Measurements from ENCODE around the gene LAMTOR1.
"Not testable (repeated sequence)": the region's sequence is repeated elsewhere in the genome, so short reads cannot be mapped to it uniquely, and the experiment has no call there.

LAMTOR1 gene

DNA sequence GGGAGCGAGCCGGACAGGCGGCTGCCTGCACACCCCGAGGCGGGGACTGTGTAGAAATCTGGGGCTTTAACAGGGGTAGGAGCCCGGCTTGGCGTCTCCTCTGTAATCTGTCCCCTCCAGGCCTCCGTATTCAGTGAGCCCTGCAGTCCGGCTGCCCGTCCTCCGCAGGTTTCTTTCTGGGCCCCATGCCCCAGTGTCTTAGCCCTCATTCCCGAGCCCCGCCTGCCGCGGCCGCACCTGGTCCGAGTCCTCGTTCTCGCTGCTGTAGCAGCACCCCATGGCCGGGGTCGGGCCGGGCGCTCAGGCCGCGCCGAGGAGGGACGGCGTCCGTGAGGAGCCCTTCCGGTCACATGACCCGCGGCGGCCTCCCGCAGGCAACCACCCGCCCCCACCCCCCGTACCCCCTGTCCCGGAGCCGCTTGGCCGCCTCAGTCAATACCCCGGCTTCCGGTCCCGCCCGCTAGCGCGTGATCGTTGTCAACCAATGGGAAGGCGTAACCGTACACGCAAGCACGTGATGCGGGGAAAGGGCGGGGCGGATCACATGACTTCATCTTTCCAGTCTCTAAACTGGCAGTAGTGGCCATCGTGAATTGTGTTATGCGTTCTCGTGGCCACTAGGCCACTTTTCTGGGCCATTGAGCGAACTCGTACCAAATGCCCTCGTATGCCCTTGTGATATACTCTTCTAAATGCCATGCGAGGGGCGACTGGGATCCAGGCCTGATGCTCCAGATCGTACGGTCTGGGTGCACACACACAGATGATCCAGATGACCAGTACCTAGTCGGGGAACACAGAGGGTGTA lies at the start of gene LAMTOR1:
Gene LAMTOR1, minus strand, starts transcription at position 352 of the 808 bp plus-strand sequence. Its CDS starts 73 bp downstream, at position 279.
- H3K27ac ChIP-seq: peak within 1 kb of the TSS; percentile 96
- TF ChIP-seq, protein P1, sequence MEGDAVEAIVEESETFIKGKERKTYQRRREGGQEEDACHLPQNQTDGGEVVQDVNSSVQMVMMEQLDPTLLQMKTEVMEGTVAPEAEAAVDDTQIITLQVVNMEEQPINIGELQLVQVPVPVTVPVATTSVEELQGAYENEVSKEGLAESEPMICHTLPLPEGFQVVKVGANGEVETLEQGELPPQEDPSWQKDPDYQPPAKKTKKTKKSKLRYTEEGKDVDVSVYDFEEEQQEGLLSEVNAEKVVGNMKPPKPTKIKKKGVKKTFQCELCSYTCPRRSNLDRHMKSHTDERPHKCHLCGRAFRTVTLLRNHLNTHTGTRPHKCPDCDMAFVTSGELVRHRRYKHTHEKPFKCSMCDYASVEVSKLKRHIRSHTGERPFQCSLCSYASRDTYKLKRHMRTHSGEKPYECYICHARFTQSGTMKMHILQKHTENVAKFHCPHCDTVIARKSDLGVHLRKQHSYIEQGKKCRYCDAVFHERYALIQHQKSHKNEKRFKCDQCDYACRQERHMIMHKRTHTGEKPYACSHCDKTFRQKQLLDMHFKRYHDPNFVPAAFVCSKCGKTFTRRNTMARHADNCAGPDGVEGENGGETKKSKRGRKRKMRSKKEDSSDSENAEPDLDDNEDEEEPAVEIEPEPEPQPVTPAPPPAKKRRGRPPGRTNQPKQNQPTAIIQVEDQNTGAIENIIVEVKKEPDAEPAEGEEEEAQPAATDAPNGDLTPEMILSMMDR (conservative IDR thresholded peaks at IDR 0.05): no peak; the same call in 1 of the 2 replicates
- TF ChIP-seq ZFX (IDR thresholded peaks at IDR 0.05): peak; percentile 90

DNA sequence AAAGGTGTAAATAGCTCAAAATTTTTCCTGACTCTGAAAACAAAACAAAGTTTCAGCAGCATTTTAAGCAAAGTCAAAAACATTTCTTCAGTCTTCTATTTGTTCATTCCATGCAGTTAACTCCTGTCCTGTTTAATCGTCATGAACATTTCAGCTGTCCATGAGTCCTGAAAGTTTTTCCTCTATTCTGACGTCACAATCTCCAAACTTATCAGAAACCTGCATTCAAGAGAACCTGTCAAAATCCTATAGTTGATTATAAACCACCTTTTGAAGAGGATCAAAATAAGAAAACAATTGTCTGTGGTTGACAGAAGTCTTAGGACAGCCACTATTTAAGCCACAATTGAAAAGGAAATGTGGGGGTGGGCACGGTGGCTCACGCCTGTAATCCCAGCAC lies 47.8 kb upstream of the LAMTOR1 start:
- TF ChIP-seq, protein P1 (conservative IDR thresholded peaks at IDR 0.05): no peak
- TF ChIP-seq ZFX (IDR thresholded peaks at IDR 0.05): no peak
- no peak overlapping the region for H3K27ac ChIP-seq

DNA sequence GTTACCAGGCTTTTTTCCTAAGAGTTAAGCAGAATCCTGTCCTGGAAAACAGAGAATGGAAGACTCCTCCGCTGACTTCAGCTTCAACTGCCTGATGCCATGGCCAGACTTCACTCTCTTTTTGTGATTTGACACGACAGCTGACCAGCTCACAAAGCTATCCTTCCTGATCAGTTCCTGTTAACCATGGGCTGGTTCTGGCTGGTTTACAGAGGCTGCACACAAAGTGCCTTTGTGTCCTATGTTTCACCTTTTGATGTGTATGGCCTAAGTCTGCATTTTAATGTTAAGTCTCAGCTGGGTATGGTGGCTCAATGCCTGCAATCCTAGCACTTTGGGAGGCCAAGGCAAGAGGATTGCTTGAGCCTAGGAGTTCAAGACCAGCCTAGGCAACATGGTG lies 43.5 kb upstream of the LAMTOR1 start:
- TF ChIP-seq, protein P1 (conservative IDR thresholded peaks at IDR 0.05): no peak
- no peak for TF ChIP-seq ZFX (IDR thresholded peaks at IDR 0.05)
- no peak overlapping the region for H3K27ac ChIP-seq

DNA sequence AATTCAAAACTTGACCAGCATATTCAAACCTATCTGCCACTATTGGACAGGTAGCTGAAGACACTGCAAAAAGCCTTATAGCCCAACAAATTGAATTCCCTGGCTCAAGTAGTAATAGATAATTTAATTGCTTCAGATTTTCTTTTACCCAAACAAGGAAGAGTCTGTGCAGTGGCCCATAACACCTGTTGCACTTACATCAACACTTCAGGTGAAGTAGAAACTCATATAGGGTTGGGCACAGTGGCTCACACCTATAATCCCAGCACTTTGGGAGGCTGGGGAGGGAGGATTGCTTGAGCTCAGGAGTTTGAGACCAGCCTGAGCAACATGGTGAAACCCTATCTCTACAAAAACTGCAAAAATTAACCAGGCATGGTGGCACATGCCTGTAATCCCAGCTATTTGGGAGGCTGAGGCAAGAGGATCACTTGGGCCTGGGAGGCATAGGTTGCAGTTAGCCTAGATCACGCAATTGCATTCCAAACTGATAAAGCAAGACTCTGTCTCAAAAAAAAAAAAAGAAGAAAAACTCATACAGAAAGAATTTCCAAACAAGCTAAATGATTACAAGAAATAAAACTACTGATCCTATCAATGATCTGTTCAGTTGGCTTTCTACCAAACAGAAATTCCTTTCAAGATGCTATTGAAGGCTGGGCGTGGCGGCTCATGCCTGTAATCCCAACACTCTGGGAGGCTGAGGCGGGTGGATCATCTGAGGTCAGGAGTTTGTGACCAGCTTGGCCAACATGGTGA lies 41.9 kb upstream of the LAMTOR1 start:
- no peak overlapping the region for H3K27ac ChIP-seq
- TF ChIP-seq, protein P1 (conservative IDR thresholded peaks at IDR 0.05): no peak
- no peak for TF ChIP-seq ZFX (IDR thresholded peaks at IDR 0.05)

DNA sequence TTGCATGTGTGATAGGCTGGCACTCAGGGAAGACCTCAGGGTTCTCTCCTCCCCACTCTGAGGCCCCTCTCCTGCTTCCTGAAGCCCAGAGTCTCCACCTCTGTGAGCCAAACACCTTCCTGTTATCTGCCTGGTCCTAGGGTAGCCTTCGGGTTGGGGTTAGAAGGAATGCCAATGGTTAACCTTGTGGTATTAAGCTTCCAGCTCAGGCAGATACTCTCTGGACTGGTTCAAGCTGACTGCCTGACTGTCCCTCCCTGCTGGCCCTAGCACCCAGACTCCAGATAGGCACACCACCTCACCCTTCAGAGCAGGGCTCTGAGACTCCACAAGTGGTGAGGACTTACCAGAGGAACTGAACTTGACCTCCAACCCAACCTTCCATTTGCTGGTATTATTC lies 39.4 kb upstream of the LAMTOR1 start:
- not testable (repeated sequence) for H3K27ac ChIP-seq

DNA sequence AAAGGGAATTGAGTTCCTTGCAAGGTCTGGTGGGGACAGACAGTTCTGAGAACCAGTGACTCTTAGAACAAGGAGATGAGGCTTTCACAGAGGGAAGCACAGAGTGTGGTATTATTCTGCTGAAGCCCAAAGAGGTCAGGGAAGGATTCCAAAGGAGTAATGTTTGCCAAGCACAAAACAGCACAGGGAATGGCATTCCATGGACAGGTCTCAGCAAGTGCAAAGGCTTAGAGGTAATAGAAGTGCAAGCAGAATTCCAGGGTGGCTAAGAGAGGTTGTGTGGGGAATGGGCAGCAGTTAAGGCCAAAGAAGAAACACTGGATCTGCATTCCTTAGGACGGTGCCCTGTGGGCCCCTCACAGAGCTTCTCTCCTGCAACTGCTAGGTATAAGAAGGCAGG lies 39.0 kb upstream of the LAMTOR1 start:
- H3K27ac ChIP-seq: not testable (repeated sequence)

DNA sequence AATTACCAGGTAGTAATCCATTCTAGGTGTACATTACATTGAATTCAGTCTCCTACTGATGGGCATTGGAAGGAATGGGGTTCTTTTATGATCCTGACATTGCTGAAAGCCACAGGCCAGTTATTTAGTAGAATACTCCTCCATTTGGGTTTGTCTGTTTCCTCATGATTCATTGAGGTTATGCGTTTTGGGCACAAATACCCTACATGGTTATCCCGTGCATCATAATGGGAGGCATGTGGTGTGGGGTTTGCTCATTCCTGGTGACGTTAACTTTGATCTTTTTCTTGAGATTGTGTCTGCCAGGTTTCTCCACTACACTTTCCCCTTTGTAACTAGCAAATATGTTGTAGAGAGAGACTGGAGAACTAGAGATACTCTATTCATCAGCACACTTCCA lies 38.0 kb upstream of the LAMTOR1 start:
- no peak for TF ChIP-seq ZFX (IDR thresholded peaks at IDR 0.05)
- TF ChIP-seq, protein P1 (conservative IDR thresholded peaks at IDR 0.05): no peak
- H3K27ac ChIP-seq: no peak overlapping the region

DNA sequence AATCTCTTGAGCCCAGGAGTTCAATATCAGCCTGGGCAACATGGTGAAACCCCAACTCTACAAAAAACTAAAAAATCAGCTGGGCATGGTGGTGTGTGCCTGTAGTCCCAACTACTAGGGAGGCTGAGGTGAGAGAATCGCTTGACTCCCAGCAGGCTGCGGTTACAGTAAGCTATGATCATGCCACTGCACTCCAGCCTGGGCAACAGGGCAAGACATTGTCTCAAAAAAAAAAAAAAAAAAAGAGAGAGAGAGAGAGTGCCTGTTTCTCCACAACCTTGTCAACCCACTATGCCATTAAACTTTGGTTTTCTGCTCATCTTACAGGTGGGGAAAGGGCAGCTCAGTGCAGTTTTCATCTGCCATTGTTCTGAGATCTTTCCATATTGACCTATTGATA lies 37.6 kb upstream of the LAMTOR1 start:
- no peak overlapping the region for H3K27ac ChIP-seq
- TF ChIP-seq, protein P1 (conservative IDR thresholded peaks at IDR 0.05): no peak
- TF ChIP-seq ZFX (IDR thresholded peaks at IDR 0.05): no peak
